ENCODE data around the gene CLDN9.

CLDN9 gene

GRCh38 chr16:2967721-2968161 lies 45.0 kb upstream of the CLDN9 start:
- Histone ChIP-seq H3K27ac (ENCODE audit: low read length, poor library complexity, severe bottlenecking) (no peak overlapping the region), H3K4me1 (ENCODE audit: control insufficient read depth, insufficient read depth, low read depth, low read length) (peaks cover 63% of the 10 kb centered on the region), H4K8ac (ENCODE audit: low read length) (no peak overlapping the region), H3K4me3 (ENCODE audit: insufficient read depth in 1 of 2, low read depth in 1 of 2, low read length in 2 of 2) (no peak overlapping the region), H2BK5ac (ENCODE audit: low read depth, low read length, poor library complexity, severe bottlenecking) (no peak overlapping the region), H2BK12ac (ENCODE audit: low read length in 2 of 2) (no peak overlapping the region), H3K36me3 (ENCODE audit: control insufficient read depth in 1 of 2, insufficient read depth in 2 of 2, low read depth in 1 of 2, low read length in 2 of 2) (peaks cover 0 to 19% of the 10 kb centered on the region in 2 experiments), H3K27me3 (ENCODE audit: control insufficient read depth in 1 of 2, insufficient read depth in 1 of 2, low read length in 2 of 2) (peaks cover 40 to 53% of the 10 kb centered on the region in 2 experiments), H2BK15ac (ENCODE audit: low read depth, poor library complexity, severe bottlenecking) (no peak overlapping the region), H2AFZ (ENCODE audit: low read depth, low read length) (no peak overlapping the region), H3K4me2 (ENCODE audit: low read length, poor library complexity, severe bottlenecking) (no peak overlapping the region), H3K18ac (ENCODE audit: low read depth in 1 of 2, low read length in 2 of 2) (no peak overlapping the region), H4K91ac (ENCODE audit: low read length) (no peak overlapping the region), H3K4ac (ENCODE audit: low read depth in 1 of 2, low read length in 2 of 2) (no peak overlapping the region), H3K9ac (ENCODE audit: low read length) (no peak overlapping the region), H2BK120ac (ENCODE audit: low read depth, low read length) (no peak overlapping the region), H2AK5ac (ENCODE audit: low read length, severe bottlenecking) (no peak overlapping the region), H3K9me3 (ENCODE audit: control insufficient read depth, low read length) (no peaks in the 10 kb centered on the region), H3K14ac (ENCODE audit: low read length in 2 of 2) (no peak overlapping the region), H3K23ac (ENCODE audit: low read length in 2 of 2) (no peak overlapping the region), H3K79me1 (replicated peaks; ENCODE audit: low read length, poor library complexity, severe bottlenecking) (peaks cover 11% of the 10 kb centered on the region)
- WGBS, result 87% methylated on average over 33 of the region's 33 CpGs
- DNase-seq, result no peak

GRCh38 chr16:2968368-2968737 lies 44.4 kb upstream of the CLDN9 start:
- Histone ChIP-seq H3K79me1 (replicated peaks; ENCODE audit: low read length, poor library complexity, severe bottlenecking) (peaks cover 11% of the 10 kb centered on the region), H3K18ac (ENCODE audit: low read depth in 1 of 2, low read length in 2 of 2) (no peak overlapping the region), H3K4ac (ENCODE audit: low read depth in 1 of 2, low read length in 2 of 2) (no peak overlapping the region), H2BK12ac (ENCODE audit: low read length in 2 of 2) (no peak overlapping the region), H2BK5ac (ENCODE audit: low read depth, low read length, poor library complexity, severe bottlenecking) (no peak overlapping the region), H3K9me3 (ENCODE audit: control insufficient read depth, low read length) (no peaks in the 10 kb centered on the region), H3K4me2 (ENCODE audit: low read length, poor library complexity, severe bottlenecking) (peak overlapping the region; percentile 100), H2BK15ac (ENCODE audit: low read depth, poor library complexity, severe bottlenecking) (no peak overlapping the region), H3K4me3 (ENCODE audit: insufficient read depth in 1 of 2, low read depth in 1 of 2, low read length in 2 of 2) (peak overlapping the region in 1 of 2 experiments; percentile 80), H3K27ac (ENCODE audit: low read length, poor library complexity, severe bottlenecking) (no peak overlapping the region), H3K4me1 (ENCODE audit: control insufficient read depth, insufficient read depth, low read depth, low read length) (peaks cover 57% of the 10 kb centered on the region), H3K36me3 (ENCODE audit: control insufficient read depth in 1 of 2, insufficient read depth in 2 of 2, low read depth in 1 of 2, low read length in 2 of 2) (peaks cover 0 to 19% of the 10 kb centered on the region in 2 experiments), H2AFZ (ENCODE audit: low read depth, low read length) (no peak overlapping the region), H3K23ac (ENCODE audit: low read length in 2 of 2) (no peak overlapping the region), H3K14ac (ENCODE audit: low read length in 2 of 2) (no peak overlapping the region), H3K27me3 (ENCODE audit: control insufficient read depth in 1 of 2, insufficient read depth in 1 of 2, low read length in 2 of 2) (peaks cover 36 to 50% of the 10 kb centered on the region in 2 experiments), H2BK120ac (ENCODE audit: low read depth, low read length) (no peak overlapping the region), H2AK5ac (ENCODE audit: low read length, severe bottlenecking) (no peak overlapping the region), H4K8ac (ENCODE audit: low read length) (no peak overlapping the region), H3K9ac (ENCODE audit: low read length) (no peak overlapping the region), H4K91ac (ENCODE audit: low read length) (no peak overlapping the region)
- DNase-seq, result no peak
- 51% methylated on average over 18 of the region's 18 CpGs for WGBS

GRCh38 chr16:2968738-2969544 lies 43.8 kb upstream of the CLDN9 start, which contains the start of gene PAQR4:
PAQR4 (plus strand) TSS chr16:2969348; CDS start chr16:2969675, 327 bp downstream.
- peaks cover 0 to 23% of the 10 kb centered on the region in 2 experiments for H3K36me3 ChIP-seq (ENCODE audit: control insufficient read depth in 1 of 2, insufficient read depth in 2 of 2, low read depth in 1 of 2, low read length in 2 of 2)
- peaks cover 51% of the 10 kb centered on the region for H3K4me1 ChIP-seq (ENCODE audit: control insufficient read depth, insufficient read depth, low read depth, low read length)
- no peak within 1 kb of the TSS for H4K91ac ChIP-seq (ENCODE audit: low read length)
- peaks cover 11% of the 10 kb centered on the region for H3K79me1 ChIP-seq (replicated peaks; ENCODE audit: low read length, poor library complexity, severe bottlenecking)
- DNase-seq, result peak; percentile 88
- H2AFZ ChIP-seq (ENCODE audit: low read depth, low read length), result peak within 1 kb of the TSS; percentile 92
- peak within 1 kb of the TSS in 1 of 2 experiments; percentile 95 for H3K14ac ChIP-seq (ENCODE audit: low read length in 2 of 2)
- H3K4ac ChIP-seq (ENCODE audit: low read depth in 1 of 2, low read length in 2 of 2), result peak within 1 kb of the TSS; percentile 42 to 56
- H3K9me3 ChIP-seq (ENCODE audit: control insufficient read depth, low read length), result no peaks in the 10 kb centered on the region
- WGBS, result 2% methylated on average over 94 of the region's 98 CpGs
- peak within 1 kb of the TSS in 1 of 2 experiments; percentile 85 for H3K18ac ChIP-seq (ENCODE audit: low read depth in 1 of 2, low read length in 2 of 2)
- peak within 1 kb of the TSS in 1 of 2 experiments; percentile 99 for H3K23ac ChIP-seq (ENCODE audit: low read length in 2 of 2)
- no peak within 1 kb of the TSS for H2BK5ac ChIP-seq (ENCODE audit: low read depth, low read length, poor library complexity, severe bottlenecking)
- peaks cover 30 to 45% of the 10 kb centered on the region in 2 experiments for H3K27me3 ChIP-seq (ENCODE audit: control insufficient read depth in 1 of 2, insufficient read depth in 1 of 2, low read length in 2 of 2)
- peak within 1 kb of the TSS; percentile 100 for H3K4me2 ChIP-seq (ENCODE audit: low read length, poor library complexity, severe bottlenecking)
- H3K4me3 ChIP-seq (ENCODE audit: insufficient read depth in 1 of 2, low read depth in 1 of 2, low read length in 2 of 2), result peak within 1 kb of the TSS; percentile 80 to 83
- peak within 1 kb of the TSS; percentile 15 for H2BK15ac ChIP-seq (ENCODE audit: low read depth, poor library complexity, severe bottlenecking)
- no peak within 1 kb of the TSS for H2BK12ac ChIP-seq (ENCODE audit: low read length in 2 of 2)
- peak within 1 kb of the TSS; percentile 48 for H3K9ac ChIP-seq (ENCODE audit: low read length)
- H2BK120ac ChIP-seq (ENCODE audit: low read depth, low read length), result peak within 1 kb of the TSS; percentile 44
- H4K8ac ChIP-seq (ENCODE audit: low read length), result no peak within 1 kb of the TSS
- H2AK5ac ChIP-seq (ENCODE audit: low read length, severe bottlenecking), result no peak within 1 kb of the TSS
- H3K27ac ChIP-seq (ENCODE audit: low read length, poor library complexity, severe bottlenecking), result no peak within 1 kb of the TSS
